GM21423 (cell line): ENCODE results near the gene TXNRD1.
"Not testable (repeated sequence)": the region's sequence is repeated elsewhere in the genome, so short reads cannot be mapped to it uniquely, and the experiment has no call there.

ENCODE experiments used
- ATAC-seq: cut with Tn5 transposase; IDR thresholded peaks from one replicate; pipeline ENCODE4 v1.9.1; 2021; ENCODE audit warnings: mild to moderate bottlenecking, moderate library complexity; ENCODE audit not compliant: unreplicated experiment

TXNRD1 gene

DNA sequence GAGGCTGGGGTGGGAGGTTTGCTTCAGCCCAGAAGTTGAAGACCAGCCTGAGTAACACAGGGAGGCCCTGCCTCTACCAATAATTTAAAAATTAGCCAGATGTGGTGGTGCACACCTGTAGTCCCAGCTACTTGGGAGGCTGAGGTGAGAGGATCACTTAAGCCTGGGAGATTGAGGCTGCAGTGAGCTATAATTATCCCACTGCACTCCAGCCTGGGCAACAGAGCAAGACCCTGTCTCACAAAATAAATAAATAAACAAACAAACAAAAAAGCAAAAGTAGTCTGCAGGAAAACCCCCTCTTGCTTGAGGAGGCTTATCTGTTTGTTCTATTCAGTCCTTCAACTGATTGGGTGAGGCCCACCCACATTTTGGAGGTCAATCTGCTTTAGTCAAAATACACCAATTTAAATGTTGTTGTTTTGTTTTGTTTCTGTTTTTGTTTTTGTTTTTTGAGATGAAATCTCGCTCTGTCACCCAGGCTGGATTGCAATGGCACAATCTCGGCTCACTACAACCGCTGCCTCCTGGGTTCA, 24.9 kb upstream of the TXNRD1 start:
- ATAC-seq = no peak

DNA sequence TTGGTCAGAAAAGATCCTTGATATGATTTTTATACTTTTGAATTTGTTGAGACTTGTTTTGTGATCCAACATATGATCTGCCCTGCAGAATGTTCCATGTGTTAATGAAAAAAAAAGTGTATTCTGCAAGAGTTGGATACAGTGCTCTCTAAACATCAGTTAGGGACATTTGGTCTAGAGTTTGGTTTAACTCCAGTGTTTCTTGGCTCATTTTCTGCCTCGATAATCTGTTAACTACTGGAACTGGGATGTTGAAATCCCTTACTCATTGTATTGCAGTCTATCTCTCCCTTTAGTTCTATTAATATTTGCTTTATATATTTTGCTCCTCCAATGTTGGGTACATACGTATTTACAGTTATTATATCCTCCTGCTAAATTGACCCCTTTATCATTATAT, 18.3 kb upstream of the TXNRD1 start:
- no peak for ATAC-seq

DNA sequence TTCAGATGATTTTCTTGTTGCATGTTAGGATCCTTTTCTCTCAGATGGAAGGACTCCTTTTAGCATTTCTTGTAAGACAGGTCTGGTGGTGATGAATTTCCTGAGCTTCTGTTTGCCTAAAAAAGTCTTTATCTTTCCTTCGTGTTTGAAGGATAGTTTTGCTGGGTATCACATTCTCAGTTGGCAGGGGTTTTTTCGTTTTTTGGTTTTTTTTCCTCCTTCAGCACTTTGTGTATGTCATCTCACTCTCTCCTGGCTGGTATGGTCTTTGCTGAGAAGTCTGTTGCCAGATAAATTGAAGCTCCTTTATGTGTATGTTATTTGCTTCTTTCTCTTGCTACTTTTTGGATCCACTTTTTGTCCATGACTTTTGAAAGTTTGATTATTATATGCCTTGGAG, 15.6 kb upstream of the TXNRD1 start:
- no peak for ATAC-seq

DNA sequence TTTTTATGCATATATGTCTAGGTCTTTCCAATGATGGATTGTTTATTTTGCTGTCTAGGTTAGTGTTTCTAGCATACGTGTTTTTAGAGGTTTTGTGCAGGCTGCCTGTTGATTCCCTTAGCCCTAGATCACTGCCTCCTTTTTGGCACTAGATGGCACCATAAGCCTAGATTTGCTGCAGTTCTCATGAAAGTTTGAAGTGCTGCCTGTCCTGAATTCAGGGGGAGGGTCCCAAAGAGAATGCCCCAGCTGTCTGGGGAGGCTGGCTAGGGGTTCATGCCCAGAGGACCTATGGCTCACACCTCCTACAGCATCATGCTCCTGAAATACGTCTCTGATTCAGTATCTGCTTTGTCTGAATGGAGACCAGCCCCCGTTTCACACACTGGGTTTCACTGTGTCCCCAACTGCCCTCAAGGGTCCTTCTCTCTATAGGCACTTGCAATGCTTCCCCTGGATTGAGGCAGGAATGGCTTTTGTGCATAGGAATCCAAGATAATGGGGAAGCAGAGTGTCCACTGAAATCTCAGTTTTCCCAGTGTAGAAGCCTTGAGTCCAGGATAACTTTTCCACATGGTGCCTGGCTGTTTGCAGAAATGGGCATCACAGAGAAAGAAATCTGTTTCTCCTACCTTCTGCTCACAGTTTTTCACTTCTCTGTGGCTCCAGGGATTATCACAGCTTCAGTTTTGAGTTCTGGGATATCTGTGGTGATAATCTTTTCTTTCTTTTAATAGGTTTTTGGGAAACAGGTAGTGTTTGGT, 14.2 kb upstream of the TXNRD1 start:
- ATAC-seq = no peak

DNA sequence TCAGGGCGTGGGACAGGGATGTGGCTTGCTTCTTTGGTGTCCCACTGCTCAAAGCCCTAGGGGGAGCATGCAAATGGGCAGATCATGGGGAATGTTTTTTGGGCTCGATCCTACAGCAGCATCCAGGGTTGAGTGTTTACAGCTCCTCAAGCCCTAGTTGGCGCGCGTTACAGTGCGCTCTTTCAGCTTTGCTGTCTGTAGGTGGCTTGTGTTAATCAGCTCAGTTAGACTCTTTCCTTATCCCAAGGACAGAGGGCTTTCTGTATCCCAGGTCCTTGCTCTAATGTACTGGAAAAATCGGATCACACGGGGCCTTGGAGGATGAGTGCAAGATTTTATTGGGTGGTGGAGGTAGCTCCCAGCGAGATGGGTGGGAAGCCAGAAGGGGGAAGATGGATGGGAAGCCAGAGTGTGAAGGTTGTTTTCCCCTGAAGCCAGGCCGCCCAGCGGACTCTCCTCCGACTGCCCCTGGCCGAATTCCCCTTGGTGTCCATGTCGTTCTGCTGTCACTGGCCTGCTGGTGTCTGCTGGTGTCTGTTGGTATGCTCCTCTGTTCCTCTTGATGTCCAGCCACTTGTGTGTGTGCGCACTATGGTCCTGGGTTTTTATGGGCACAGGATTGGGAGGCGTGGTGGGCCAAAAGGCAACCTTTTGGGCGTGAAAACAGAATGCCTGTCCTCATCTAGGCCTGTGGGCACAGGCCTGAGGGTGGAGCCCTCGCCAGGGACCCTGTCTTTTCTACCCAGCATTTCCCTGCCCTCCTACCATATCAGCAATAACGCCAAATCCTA, 10.7 kb upstream of the TXNRD1 start:
- no peak for ATAC-seq

DNA sequence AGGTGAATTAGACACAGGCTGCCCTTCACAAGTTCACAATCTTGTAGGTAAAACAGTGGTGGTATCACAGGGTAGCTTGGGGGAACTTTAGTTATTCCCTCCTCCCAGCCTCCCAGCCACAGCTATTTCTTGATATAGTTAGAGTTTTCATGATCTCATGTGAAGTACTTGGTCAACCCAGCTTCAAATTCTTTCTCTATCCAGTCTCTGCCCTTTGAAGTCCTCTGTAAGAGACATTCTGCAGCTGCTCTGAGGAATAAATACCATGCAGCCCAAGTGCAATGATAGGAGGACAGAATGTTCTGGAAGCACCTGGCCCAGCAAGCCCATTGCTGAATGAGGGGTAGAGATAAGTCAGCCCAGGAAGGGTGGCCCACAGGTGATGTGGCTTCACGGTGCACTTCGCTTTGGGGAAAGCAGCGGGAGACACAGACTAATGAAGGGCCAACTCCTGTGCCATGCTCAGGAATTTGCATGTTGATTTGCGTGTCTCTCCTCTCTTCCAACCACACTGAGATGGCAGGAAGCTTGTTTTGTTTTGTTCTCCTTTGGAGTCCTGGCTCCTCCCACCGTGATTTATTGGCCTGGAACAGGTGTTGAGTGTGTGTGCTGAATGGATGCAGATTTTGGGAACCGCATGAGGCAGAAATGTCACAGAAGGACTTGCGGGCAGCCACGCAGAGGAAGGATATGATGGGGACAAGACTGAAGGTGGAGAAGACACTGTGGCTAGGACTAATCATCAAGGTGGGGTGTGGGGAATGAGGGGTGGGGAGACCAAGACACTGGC, 8.0 kb upstream of the TXNRD1 start:
- ATAC-seq = no peak

DNA sequence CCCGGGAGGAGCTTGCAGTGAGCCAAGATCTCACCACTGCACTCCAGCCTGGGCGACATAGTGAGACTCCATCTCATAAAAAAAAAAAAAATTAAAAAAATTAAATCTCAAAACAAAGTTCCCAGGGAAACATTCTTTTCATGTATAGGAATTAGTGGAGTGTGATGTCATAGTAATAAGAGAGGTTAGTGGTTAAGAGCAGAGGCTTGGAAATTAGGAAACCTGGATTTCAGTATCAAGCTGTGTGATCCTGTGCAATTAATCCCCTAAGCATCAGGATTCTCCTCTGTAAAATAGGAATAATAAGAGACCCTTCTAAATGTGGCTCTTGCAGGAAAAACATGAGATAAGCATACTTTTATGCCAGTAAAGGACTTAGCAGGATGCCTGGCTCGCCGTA, 3.1 kb upstream of the TXNRD1 start:
- ATAC-seq = no peak

DNA sequence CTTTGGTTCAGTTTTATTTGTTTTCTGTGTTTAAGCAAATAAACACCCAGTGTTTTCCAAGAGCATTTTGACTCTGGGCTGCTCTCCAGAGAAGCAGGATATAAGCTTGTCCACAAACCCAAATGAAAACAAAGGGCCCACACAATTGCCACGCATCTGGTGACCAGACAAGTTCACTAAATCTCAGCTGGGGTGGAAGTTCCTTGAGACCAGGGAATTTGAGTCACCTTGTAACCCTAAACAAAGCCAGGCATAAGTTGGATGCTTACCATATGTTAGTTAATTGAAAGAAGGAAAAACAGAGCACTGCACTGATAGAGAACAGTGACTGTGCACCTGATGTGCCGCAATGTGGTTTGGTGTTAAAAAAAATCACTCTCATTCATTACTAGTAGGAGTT, 1.6 kb upstream of the TXNRD1 start:
- no peak for ATAC-seq

DNA sequence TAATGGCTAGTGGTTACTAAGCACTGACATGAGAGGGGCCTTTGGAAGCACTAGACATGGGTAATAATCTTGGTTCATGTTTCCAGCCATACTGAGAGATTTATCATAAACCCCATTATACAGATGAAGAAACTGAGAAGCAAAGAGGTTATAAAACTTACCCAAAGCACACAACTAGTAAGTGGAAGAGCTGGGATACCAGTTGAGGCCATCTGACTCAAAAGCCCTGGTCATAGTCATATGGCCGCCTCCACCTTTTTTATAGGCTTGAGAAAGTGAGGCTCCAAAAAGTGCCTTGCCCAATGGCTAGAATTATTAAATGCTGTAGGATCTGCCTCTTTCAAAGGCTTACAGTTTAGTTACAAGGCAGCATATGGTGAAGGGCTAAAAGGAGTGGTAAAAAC, 944 bp downstream of the TXNRD1 start:
- ATAC-seq = no peak

DNA sequence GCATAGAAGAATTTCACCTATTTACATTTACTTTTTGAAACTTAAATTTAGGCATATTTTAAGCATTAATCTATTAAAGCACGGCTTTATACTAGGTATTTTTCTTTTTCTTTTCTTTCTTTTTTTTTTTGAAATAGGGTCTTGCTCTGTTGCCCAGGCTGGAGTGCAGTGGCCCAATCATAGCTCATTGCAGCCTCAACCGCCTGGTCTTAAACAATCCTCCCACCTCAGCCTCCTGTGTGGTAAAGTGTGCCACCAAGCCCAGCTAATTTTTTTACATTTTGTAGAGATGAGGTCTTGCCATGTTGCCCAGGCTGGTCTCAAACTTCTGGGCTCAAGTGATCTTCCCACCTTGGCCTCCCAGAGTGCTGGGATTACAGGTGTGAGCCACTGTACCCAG, 2.9 kb downstream of the TXNRD1 start:
- ATAC-seq = not testable (repeated sequence)

DNA sequence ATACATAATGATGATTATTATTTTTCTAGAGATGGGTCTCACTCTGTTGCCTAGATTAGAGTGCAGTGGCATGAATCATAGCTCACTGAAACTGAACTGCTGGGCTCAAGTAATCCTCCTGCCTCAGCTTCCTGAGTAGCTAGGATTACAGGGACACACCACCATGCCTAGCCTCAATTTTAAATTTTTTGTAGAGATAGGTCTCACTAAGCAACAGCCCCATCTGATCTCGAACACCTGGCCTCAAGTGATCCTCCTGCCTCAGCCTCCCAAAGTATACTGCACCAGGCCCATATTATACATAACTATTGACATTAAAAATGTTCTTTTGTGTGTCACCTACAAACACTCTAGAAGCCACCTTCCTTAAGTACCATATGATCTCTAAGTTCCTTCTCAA, 3.4 kb downstream of the TXNRD1 start:
- ATAC-seq = no peak

DNA sequence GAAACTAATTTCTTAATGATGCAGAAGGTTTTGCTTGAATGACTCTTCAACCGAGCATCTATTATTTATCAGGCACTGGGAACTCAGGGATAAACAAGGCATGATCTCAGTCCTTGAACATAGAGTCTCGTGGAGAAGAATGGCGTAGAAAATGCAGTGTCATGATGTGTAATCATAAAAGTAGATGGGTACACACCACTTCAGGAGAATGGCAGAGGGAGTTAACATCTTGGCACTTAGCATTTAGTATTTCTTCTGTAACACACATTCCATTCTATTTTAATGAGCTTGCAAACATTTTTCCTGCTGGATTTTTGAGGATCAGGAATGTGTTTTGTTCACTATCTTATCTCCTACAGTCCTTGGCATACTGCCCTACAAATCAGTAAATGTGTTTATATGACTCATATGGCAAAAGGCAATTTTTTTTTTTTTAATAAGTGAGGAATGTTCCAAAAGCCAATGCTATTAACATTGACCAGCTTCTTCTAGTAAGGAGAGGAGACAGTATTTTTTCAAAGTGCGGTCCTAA, 3.8 kb downstream of the TXNRD1 start:
- no peak for ATAC-seq

DNA sequence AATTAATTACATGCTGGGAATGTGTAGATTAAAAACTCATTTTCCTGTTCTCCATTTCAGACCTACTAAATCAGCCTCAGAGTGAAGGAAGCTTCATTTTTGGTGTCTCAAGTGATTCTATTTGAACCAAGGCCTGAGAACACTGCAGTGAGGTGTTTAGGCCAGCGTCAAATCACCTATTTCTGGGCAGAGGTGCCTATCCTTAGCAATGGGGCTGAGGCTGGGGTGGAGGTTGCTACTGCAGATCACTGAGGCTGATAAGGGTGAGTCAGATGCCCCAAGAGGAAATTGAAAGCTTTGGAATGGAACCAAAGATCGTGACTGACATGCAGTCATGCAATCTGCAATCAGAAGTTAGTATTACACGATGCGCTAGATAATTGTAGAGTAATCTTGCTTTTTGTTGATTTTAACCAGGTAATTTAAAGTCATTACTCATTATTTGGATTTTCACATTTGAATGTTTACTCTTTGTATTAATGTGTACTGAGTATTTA, 4.4 kb downstream of the TXNRD1 start:
- no peak for ATAC-seq

DNA sequence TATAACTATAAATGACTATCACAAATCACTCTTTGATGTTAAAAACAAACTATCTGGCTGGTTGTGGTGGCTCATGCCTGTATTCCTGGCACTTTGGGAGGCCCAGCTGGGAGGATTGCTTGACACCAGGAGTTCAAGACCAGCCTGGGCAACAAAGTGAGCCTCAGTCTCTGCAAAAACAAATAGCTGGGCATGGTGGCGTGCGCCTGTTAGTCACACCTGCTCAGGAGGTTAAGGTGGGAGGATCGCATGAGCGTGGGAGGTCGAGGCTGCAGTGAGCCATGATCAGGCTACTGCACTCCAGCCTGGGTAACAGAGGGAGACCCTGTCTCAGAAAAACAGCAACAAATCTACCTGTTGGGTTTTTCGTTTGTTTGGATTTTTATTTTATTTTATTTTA, 5.4 kb downstream of the TXNRD1 start:
- ATAC-seq = no peak

DNA sequence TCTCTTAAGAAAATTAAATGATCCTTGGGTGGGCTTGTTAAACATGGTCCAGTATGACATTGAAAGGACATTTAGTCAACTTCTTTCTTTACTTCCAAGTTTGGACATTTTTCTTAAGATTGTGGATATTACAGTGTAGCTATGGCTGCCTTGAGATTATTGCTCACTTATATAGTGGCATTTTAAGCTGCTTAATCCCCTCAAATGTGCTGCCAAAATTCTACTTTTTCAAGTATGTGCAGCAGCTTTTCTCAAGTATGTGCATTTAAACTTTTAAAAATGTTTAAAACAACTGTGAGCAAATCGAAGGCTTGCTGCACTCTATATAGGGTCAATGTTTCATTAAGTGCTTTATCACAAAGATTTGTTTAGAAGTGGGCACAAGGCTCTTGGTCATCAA, 7.4 kb downstream of the TXNRD1 start:
- no peak for ATAC-seq

DNA sequence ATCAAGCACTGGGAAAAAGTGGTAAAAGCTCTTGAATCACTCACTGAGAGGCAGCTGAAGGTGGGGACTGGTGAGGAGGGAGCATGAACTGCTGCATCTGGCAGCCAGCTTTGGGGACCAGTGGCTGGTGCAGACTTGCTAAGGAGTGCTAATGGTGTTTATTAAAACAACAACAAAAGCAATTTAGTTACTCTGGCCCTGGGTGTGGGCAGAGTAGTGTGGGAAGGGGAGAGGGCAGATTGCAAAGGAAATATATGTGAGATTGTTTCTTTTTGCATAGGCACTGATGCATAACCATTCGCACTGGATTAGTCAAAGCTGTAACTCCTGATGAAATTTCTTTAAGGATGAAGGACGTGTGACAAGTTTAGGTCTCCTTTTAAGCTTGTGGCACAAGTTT, 8.1 kb downstream of the TXNRD1 start:
- no peak for ATAC-seq

DNA sequence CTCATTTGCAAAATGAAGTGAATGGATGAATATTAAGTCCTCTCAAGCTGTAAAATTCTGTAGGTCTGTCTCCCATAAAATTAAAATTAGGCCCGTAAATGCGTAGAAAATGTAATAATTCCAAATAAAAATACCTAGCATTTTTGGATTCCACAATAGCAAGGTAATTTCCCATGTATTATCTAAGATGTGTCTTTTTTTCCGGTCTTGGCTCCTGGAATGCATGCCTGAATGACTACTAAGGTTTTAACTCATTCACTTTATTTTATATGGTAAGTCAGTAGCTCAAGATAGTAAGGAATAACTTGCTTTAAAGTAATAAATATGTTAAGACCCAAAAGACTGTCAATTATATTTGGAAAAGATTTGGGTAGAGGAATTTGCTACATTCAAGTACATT, 11.1 kb downstream of the TXNRD1 start:
- ATAC-seq = no peak

DNA sequence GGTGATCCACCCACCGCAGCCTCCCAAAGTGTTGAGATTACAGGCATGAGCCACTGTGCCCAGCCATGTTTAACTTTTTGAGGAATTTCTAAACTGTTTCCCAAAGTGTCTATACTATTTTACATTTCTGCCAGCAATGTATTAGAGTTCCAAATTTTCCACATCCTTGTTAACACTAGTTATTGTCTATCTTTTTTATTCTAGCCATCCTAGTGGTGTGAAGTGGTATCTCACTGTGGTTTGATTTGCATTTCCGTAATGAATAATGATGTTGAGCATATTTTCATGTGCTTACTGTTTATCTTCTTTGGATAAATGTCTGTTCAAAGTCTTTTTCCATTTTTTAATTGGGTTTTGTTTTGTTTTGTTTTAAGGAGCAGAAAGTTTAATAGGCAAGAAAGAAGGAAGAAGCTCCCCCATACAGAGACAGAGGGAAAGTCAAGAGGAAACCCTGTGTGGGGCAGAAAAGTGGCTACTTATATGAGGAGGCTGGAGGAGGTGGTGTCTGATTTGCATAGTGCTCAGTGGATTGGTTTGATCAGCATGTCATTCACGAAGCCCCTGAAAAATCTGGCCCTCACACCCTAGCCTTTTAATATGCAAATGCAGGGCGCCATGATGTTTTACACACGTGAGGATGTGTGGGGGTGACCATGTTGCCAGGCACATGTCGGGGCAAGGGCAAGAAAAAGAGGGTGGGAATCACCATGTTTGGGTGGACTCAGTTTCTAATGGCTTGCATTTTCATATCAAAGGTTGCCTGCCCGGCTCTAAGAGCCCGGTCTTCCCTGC, 14.9 kb downstream of the TXNRD1 start:
- no peak for ATAC-seq

DNA sequence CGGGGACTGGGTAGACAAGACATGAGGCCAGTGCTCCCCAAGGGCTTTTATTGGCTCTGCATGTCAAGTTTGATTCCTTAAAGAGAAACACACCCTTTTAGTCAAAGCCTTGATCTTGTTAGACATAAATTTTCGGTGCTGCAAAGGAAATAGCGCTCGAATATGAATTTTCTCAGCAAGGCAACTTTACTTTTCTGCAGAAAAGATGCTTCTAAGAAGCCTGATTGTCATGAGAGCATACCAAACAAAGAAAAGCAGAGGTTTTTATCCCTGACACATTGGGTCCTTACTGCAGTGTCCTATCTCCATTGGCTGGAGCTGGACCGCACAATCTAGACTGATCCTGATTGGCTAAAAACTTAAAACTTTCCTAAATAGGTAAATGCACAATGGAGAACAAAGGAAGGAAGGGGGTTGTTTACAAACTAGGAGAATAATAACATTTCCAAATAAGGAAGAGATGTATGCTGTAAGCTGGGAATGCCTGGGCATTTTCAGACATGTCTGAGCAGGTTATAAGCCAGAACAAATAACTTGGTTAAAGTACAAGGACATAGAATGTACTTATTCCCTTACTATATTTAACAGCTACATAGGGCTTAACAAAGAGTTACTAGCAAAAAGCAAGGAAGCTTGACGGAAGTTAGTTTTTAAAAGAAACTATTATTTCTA, 17.2 kb downstream of the TXNRD1 start:
- no peak for ATAC-seq
